Measurements from ENCODE around the gene JAK3.

GRCh38 chr19:17831419-17831888, 16.3 kb downstream of the JAK3 start:
- no peak for TF ChIP-seq EP300 (IDR thresholded peaks at IDR 0.05)
- TF ChIP-seq CTCF (IDR thresholded peaks at IDR 0.05): no peak
- no peak for TF ChIP-seq POLR2A (IDR thresholded peaks at IDR 0.05)

Measured in suprapubic skin (tissue), 3 donors.